HUES64 (cell line): ENCODE measurements around the gene RNF7.
"Not testable (repeated sequence)": the region's sequence is repeated elsewhere in the genome, so short reads cannot be mapped to it uniquely, and the experiment has no call there.

Experiments used
- H3K27ac ChIP-seq: 2 replicates; pipeline ENCODE4 v1.7.0; 2013; ENCODE audit warnings: low read depth, low read length, inconsistent platforms
- H3K27me3 ChIP-seq: 2 replicates; pipeline ENCODE4 v1.6.1; 2013; ENCODE audit warnings: mild to moderate bottlenecking, low read length; ENCODE audit not compliant: insufficient read depth
- H3K36me3 ChIP-seq: 2 replicates; pipeline ENCODE4 v1.6.1; 2013; ENCODE audit warnings: mild to moderate bottlenecking, low read length; ENCODE audit not compliant: insufficient read depth
- H3K4me1 ChIP-seq: 2 replicates; pipeline ENCODE4 v1.6.1; 2013; ENCODE audit warnings: mild to moderate bottlenecking, low read length, moderate library complexity; ENCODE audit not compliant: insufficient read depth
- H3K4me3 ChIP-seq: 2 replicates; pipeline ENCODE4 v1.5.1; 2013; ENCODE audit warnings: mild to moderate bottlenecking, low read length, moderate library complexity
- H3K9ac ChIP-seq: 2 replicates; pipeline ENCODE4 v1.6.1; 2013; ENCODE audit warnings: mild to moderate bottlenecking, low read depth, low read length
- H3K9me3 ChIP-seq: 2 replicates; pipeline ENCODE4 v1.6.1; 2013; ENCODE audit warnings: low read depth, low read length; ENCODE audit not compliant: insufficient read depth
- WGBS: fragments of 150-250, 120-280 bp; methylation state at CpG from one replicate; pipeline ENCODE4 v1.1.7; 2013; ENCODE audit warnings: missing lambda C conversion rate; 5-methylcytosine and 5-hydroxymethylcytosine counted together

The RNF7 gene

GRCh38 chr3:141779667-141780066 is 41.6 kb downstream of the RNF7 start:
- WGBS = 100% methylated on average over 1 of the region's 1 CpG
- H3K36me3 ChIP-seq = no peaks in the 10 kb centered on the region

DNA sequence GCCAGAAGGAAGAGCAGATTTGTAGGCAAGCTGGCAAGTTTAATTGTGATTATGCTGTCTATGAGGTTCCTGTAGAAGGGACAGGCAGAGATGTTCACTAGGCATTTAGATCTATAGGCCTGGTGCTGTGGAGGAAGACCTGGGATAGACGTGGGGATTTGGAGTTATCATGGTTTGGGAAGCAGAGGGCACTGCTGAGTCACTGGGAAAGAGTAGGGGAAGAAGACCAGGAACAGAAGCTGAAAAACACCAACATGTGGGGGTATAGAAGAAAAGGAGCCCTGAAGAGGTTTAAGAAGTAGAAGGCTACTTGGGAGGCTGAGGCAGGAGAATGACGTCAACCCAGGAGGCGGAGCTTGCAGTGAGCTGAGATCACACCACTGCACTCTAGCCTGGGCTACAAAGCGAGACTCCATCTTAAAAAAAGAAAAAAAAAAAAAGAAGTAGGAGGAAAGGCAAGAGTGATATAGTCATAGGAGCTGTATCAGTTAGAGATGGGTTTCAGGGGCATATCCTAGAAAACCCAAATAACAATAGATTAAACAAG is 44.4 kb downstream of the RNF7 start:
- Histone ChIP-seq H3K4me1 (no peaks in the 10 kb centered on the region), H3K9me3 (no peaks in the 10 kb centered on the region), H3K27ac (no peak overlapping the region), H3K27me3 (no peaks in the 10 kb centered on the region), H3K36me3 (no peaks in the 10 kb centered on the region), H3K9ac (no peak overlapping the region), H3K4me3 (no peak overlapping the region)
- WGBS = 79% methylated on average over 4 of the region's 4 CpGs

More at GRCh38 chr3:141779667-141780066, 41.6 kb downstream of the RNF7 start:
- Histone ChIP-seq H3K27me3 (no peaks in the 10 kb centered on the region), H3K9ac (no peak overlapping the region), H3K9me3 (no peaks in the 10 kb centered on the region), H3K4me3 (no peak overlapping the region), H3K4me1 (no peaks in the 10 kb centered on the region), H3K27ac (no peak overlapping the region)

- no peaks in the 10 kb centered on the region for H3K9me3 ChIP-seq
- no peak overlapping the region for H3K27ac ChIP-seq
- H3K4me3 ChIP-seq = no peak overlapping the region
- H3K27me3 ChIP-seq = no peaks in the 10 kb centered on the region
- H3K4me1 ChIP-seq = no peaks in the 10 kb centered on the region
- H3K36me3 ChIP-seq = no peaks in the 10 kb centered on the region
- WGBS = 85% methylated on average over 6 of the region's 6 CpGs
- no peak overlapping the region for H3K9ac ChIP-seq
These were observed 45.5 kb downstream of the RNF7 start for GRCh38 chr3:141783632-141784031.

GRCh38 chr3:141784096-141784495 is 46.0 kb downstream of the RNF7 start:
- no peak overlapping the region for H3K27ac ChIP-seq
- H3K36me3 ChIP-seq = no peaks in the 10 kb centered on the region
- H3K4me1 ChIP-seq = no peaks in the 10 kb centered on the region
- H3K9ac ChIP-seq = no peak overlapping the region
- 91% methylated on average over 8 of the region's 8 CpGs for WGBS
- H3K9me3 ChIP-seq = no peaks in the 10 kb centered on the region
- H3K4me3 ChIP-seq = no peak overlapping the region
- H3K27me3 ChIP-seq = no peaks in the 10 kb centered on the region

DNA sequence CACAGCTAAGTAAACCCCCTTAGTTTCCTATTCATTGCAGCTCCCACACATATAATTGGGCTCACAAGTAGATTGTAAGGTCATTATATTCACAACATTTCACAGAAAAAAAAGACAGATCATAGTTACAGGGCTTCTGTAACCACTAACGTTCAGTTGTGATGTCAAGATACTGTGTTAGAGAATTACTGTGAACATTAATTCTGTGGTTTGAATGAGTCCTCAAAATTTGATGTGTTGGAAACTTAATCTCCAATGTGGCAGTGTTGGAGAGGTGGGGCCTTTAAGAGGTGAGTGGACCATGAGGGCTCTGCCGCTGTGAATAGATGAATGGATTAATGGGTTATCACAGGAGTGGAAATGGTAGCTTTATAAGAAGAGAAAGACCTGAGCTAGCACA is 46.4 kb downstream of the RNF7 start:
- Histone ChIP-seq H3K9me3 (no peaks in the 10 kb centered on the region), H3K4me3 (no peak overlapping the region), H3K27ac (no peak overlapping the region), H3K4me1 (no peaks in the 10 kb centered on the region), H3K9ac (no peak overlapping the region), H3K27me3 (no peaks in the 10 kb centered on the region), H3K36me3 (no peaks in the 10 kb centered on the region)
- WGBS = 93% methylated on average over 2 of the region's 2 CpGs

DNA sequence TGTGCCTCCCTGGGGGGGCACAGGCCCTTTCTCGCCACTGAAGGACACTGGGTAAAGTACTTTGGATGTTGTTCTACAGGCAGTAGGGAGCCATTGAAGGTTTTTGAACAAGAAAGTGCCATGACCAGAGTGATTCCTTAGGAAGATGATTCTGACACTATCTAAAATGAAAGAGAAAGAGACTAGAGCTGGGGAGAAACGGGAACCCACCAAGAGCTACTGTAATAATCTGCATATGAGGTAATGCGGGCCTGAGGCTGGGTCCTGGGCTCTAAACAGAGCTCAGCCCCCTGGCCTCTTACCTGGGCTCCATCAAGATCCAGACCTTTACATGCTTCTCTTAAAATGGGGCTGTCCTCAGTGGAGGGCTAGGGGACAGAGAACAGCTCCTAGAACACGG is 50.1 kb downstream of the RNF7 start:
- 91% methylated on average over 4 of the region's 4 CpGs for WGBS
- no peak overlapping the region for H3K4me3 ChIP-seq

GRCh38 chr3:141788750-141789149 is 50.7 kb downstream of the RNF7 start:
- H3K27me3 ChIP-seq, H3K36me3 ChIP-seq, H3K9ac ChIP-seq, H3K4me1 ChIP-seq, H3K4me3 ChIP-seq, H3K9me3 ChIP-seq, H3K27ac ChIP-seq: not testable (repeated sequence)
- WGBS = 94% methylated on average over 5 of the region's 5 CpGs

More for the DNA sequence above, 50.1 kb downstream of the RNF7 start:
- Histone ChIP-seq H3K9ac (no peak overlapping the region), H3K9me3 (no peaks in the 10 kb centered on the region), H3K27me3 (no peaks in the 10 kb centered on the region), H3K4me1 (no peaks in the 10 kb centered on the region), H3K36me3 (no peaks in the 10 kb centered on the region), H3K27ac (no peak overlapping the region)

- Histone ChIP-seq H3K4me1 (no peaks in the 10 kb centered on the region), H3K27me3 (no peaks in the 10 kb centered on the region), H3K9ac (no peak overlapping the region), H3K36me3 (no peaks in the 10 kb centered on the region), H3K27ac (no peak overlapping the region), H3K9me3 (no peaks in the 10 kb centered on the region), H3K4me3 (no peak overlapping the region)
- WGBS = 91% methylated on average over 7 of the region's 7 CpGs
These were observed 51.2 kb downstream of the RNF7 start for GRCh38 chr3:141789281-141789680.

- 95% methylated on average over 4 of the region's 4 CpGs for WGBS
- Histone ChIP-seq H3K4me3 (no peak overlapping the region), H3K9ac (no peak overlapping the region), H3K4me1 (no peaks in the 10 kb centered on the region), H3K9me3 (no peaks in the 10 kb centered on the region), H3K36me3 (no peaks in the 10 kb centered on the region), H3K27me3 (no peaks in the 10 kb centered on the region), H3K27ac (no peak overlapping the region)
These were observed 52.1 kb downstream of the RNF7 start for GRCh38 chr3:141790171-141790570.

DNA sequence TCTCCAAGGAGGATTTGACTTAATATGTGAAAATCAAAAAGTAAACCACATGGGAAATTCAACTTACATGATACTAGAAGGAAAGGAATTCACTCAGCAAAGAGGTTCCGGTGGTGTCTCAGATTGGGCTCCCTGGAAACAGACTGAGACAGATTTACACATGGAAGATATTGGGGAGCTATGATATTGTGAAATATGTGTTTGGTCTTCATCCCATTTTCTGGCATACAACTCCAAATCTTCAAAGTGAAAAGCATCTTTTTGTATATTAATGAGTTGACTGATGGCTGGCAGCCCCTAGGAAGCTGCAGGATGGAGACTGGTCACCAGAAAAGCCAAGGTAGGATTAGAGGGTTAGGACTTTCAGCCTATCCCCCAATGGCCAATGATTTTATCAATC is 54.4 kb downstream of the RNF7 start:
- no peak overlapping the region for H3K9ac ChIP-seq
- no peak overlapping the region for H3K4me3 ChIP-seq
- peaks cover 9% of the 10 kb centered on the region for H3K4me1 ChIP-seq
- no peaks in the 10 kb centered on the region for H3K9me3 ChIP-seq
- H3K27me3 ChIP-seq = peaks cover 14% of the 10 kb centered on the region
- 86% methylated on average over 1 of the region's 1 CpG for WGBS
- H3K36me3 ChIP-seq = no peaks in the 10 kb centered on the region
- H3K27ac ChIP-seq = no peak overlapping the region

DNA sequence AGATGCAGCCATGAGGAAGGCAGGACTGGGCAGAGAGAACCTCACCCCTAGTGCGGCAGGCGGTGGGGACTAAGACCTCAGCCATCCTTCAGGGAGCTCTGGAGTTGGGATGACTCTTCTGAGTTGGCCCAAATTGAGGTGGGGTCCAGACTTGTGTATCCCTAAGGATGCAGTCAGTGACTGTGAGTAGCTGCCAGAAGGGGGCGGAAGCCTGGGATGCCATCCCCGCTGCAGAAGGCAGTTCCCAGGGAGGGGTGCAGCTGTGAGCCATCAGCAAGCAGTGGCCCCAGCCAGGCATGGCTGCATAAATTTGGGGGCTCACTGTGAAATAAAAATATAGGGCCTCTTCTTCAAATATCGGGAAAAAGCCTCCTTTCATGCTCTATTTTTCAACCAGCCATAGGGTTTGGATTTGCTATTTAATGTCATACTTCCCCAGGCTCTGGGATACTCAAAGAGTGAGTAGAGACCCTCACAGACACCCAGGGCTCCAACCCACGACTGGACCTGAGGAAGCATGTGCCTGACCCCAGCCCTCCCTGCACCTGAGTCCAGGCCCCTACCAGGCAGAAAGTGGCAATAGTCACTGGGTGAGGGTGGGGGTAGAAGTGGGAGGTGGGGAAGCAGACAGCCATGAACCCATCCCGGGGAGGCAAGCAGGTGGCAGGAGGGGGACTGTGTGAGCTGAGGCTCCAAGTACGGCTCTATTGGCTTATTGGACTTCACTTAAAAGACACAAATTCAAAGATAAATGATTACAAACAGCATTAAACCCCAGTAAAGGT is 55.6 kb downstream of the RNF7 start:
- WGBS = 81% methylated on average over 8 of the region's 8 CpGs

More for the DNA sequence above, 55.6 kb downstream of the RNF7 start:
- H3K27ac ChIP-seq = no peak overlapping the region
- peaks cover 21% of the 10 kb centered on the region for H3K4me1 ChIP-seq
- H3K9ac ChIP-seq = no peak overlapping the region
- H3K4me3 ChIP-seq = no peak overlapping the region
- H3K36me3 ChIP-seq = no peaks in the 10 kb centered on the region
- H3K9me3 ChIP-seq = no peaks in the 10 kb centered on the region
- peaks cover 25% of the 10 kb centered on the region for H3K27me3 ChIP-seq
